ENCODE results near the gene SLC30A10. TPM values are rescaled to one million over a fixed set of nuclear protein-coding genes. Genes with fewer than 3 reads are reported as not detected.
"Not testable (repeated sequence)": the region's sequence is repeated elsewhere in the genome, so short reads cannot be mapped to it uniquely, and the experiment has no call there.

The SLC30A10 gene
- total RNA-seq, 1 experiment from 2014 or later, result 0.17 TPM

DNA sequence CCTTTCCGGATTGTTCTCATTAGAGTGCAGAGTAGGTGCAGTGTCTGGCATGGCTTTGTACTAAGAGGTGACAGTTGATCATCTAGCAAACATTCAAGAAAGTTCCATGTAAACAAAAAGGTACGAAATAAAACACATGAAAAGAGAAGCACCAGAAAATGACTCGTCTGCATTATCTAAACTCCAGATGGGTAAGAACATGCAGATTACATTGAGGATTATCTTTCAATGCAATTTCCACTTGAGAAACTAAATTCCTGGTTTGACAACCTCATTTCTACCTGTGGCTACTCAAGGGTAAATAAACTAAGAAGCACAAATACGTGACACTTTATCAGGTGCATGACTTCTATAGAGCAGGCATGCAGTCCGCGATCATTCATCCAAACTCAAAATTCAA is 17.6 kb downstream of the SLC30A10 start:
- Histone ChIP-seq H3K4me3 (ENCODE audit: insufficient read depth, low read depth, low read length) (no peak overlapping the region), H3K27me3 (ENCODE audit: control insufficient read depth, insufficient read depth, low read length) (no peaks in the 10 kb centered on the region), H3K36me3 (replicated peaks; ENCODE audit: control insufficient read depth, insufficient read depth, low read length) (no peaks in the 10 kb centered on the region)
- no peak for DNase-seq

DNA sequence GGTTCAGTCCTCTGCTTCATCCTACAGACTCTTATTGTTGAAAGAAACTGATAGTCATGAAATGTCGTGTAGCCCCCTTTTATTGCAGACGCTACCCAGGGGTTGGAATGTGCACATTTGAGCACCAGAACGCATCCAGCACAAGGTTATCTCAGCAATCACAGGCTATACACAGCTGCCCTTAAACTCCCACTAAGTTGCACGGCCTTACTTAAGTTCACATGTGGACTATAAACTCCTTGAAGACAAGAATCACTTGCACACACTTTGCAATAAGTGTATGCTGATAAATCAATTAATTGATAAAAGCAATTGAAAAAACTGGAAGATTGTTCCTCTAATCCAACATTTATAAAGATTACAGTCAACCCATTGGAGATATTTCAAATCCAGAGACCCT is 18.9 kb downstream of the SLC30A10 start:
- no peaks in the 10 kb centered on the region for H3K27me3 ChIP-seq (ENCODE audit: control insufficient read depth, insufficient read depth, low read length)
- no peak for DNase-seq
- no peaks in the 10 kb centered on the region for H3K36me3 ChIP-seq (replicated peaks; ENCODE audit: control insufficient read depth, insufficient read depth, low read length)
- no peak overlapping the region for H3K4me3 ChIP-seq (ENCODE audit: insufficient read depth, low read depth, low read length)

DNA sequence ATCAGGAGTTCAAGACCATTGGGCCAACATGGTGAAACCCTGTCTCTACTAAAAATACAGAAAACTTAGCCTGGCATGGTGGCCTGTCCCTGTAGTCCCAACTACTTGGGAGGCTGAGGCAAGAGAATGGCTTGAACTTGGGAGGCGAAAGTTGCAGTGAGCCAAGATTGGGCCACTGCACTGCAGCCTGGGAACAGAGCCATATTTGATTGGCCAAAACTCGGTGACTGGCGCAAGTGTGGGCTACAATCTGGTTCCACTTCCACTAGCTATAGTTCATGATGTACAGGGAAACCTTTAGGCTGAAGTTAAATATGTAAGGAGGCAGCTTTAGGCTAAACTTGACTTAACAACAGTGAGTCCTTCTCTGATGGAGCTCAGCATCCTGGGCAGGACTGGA is 20.2 kb downstream of the SLC30A10 start:
- Histone ChIP-seq H3K27me3 (ENCODE audit: control insufficient read depth, insufficient read depth, low read length) (no peaks in the 10 kb centered on the region), H3K4me3 (ENCODE audit: insufficient read depth, low read depth, low read length) (no peak overlapping the region), H3K36me3 (replicated peaks; ENCODE audit: control insufficient read depth, insufficient read depth, low read length) (no peaks in the 10 kb centered on the region)
- DNase-seq, result no peak

DNA sequence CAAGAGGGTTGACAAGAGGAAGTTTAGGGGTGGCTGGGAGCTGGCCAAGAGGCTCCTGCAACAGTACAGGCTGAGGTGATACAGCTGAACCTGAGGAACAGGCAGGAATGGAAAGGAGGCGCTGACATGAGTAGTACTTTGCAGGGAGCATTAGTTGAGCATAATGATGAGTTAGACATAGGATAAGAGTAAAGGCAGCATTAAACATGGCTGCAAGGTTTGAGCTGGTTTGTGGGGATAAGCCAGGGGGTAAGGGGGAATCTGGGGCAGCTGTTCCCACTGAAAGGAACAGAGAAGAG is 20.6 kb downstream of the SLC30A10 start:
- no peak for DNase-seq
- Histone ChIP-seq H3K4me3 (ENCODE audit: insufficient read depth, low read depth, low read length) (no peak overlapping the region), H3K27me3 (ENCODE audit: control insufficient read depth, insufficient read depth, low read length) (no peaks in the 10 kb centered on the region), H3K36me3 (replicated peaks; ENCODE audit: control insufficient read depth, insufficient read depth, low read length) (no peaks in the 10 kb centered on the region)

DNA sequence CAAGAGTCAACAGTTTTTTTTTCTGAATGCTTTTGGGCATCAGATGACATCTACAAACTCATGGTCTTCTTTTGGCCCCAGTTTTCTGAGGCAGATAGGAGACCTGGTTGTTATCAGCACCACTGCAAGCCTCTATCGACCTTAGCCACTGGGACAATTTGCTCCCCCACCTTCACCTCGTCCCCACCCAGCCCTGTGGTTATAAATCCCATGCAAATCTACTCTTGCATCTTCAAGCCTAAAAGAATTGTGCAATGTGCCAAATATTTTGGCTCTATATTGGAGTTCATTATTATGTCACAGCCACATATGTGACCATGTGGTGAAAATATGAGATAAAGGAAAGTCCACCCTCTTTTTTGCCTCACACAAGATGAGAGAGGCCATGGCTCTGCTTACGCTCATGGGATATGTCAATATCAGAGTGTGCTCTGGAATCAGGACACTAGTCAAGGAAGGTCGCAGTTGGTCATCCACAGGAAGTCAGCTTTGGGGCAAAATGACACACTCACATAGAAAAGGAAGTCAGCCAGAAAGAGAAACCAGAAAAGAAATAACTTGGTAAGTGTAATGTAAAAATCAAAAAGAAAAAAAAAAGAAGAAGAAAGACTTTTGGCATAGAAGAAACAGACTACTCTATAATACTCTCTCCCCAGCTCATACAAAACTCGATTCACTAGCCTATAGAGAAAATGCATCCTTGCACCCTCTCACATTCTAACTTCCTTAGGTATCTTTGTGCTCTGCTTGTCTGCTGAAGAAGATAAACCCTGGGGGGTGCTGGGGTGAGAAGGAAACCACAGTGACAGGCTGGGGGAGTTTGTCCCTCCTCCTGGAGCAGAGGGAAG is 21.2 kb downstream of the SLC30A10 start:
- H3K27me3 ChIP-seq (ENCODE audit: control insufficient read depth, insufficient read depth, low read length), result no peaks in the 10 kb centered on the region
- no peak for DNase-seq
- no peaks in the 10 kb centered on the region for H3K36me3 ChIP-seq (replicated peaks; ENCODE audit: control insufficient read depth, insufficient read depth, low read length)

DNA sequence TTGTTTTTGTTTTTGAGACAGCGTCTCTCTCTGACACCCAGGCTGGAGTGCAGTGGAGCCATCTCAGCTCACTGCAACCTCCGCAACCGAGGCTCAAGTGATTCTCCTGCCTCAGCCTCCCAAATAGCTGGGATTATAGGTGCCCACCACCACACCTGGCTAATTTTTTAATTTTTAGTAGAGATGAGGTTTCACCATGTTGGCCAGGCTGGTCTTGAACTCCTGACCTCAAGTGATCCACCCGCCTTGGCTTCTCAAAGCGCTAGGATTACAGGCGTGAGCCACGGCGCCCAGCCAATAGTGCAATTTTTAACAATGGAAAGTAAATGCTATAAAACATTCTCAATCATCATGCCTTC is 21.8 kb downstream of the SLC30A10 start:
- not testable (repeated sequence) for H3K4me3 ChIP-seq (ENCODE audit: insufficient read depth, low read depth, low read length); H3K27me3 ChIP-seq (ENCODE audit: control insufficient read depth, insufficient read depth, low read length); H3K36me3 ChIP-seq (replicated peaks; ENCODE audit: control insufficient read depth, insufficient read depth, low read length); DNase-seq

More for the DNA sequence above, 21.2 kb downstream of the SLC30A10 start:
- H3K4me3 ChIP-seq (ENCODE audit: insufficient read depth, low read depth, low read length), result no peak overlapping the region

DNA sequence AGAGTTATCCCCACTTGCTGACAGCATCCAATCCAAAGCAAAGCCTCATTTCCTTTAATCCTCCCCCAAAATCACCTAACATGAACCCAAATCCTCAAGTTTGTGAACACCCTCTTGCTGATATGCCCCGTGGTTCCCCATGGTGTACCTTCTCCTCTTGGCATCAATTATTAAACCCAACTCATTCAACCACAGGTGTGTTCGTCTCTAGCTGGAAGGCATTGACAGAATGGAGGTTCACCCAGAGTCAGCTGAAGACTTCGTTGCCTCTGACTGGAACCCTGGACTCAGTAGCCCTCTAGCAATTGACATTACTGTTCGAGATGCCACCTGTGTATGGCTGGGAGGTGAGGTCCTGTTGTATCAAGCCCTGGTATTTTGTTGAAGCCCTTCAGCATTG is 22.8 kb downstream of the SLC30A10 start:
- no peaks in the 10 kb centered on the region for H3K27me3 ChIP-seq (ENCODE audit: control insufficient read depth, insufficient read depth, low read length)
- DNase-seq, result no peak
- H3K36me3 ChIP-seq (replicated peaks; ENCODE audit: control insufficient read depth, insufficient read depth, low read length), result no peaks in the 10 kb centered on the region
- H3K4me3 ChIP-seq (ENCODE audit: insufficient read depth, low read depth, low read length), result no peak overlapping the region

DNA sequence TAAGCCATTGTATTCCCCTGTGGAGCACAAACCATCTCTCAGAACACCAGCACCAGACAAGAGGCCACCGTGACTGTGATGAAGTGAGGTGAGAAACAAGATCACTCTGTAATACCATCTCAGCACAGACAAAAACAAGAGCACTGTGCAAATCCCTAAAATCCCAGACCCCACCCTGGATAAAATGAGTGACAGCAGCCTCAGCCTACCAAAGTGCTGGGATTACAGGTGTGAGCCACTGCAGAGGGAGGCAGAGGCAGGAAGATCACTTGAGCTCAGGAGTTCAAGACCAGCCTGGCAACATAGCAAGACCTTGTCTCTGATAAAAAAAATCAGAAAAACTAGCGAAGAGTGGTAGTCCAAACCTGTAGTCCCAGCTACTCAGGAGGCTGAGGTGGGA is 23.4 kb downstream of the SLC30A10 start:
- DNase-seq, result no peak
- Histone ChIP-seq H3K4me3 (ENCODE audit: insufficient read depth, low read depth, low read length) (no peak overlapping the region), H3K27me3 (ENCODE audit: control insufficient read depth, insufficient read depth, low read length) (no peaks in the 10 kb centered on the region), H3K36me3 (replicated peaks; ENCODE audit: control insufficient read depth, insufficient read depth, low read length) (no peaks in the 10 kb centered on the region)

DNA sequence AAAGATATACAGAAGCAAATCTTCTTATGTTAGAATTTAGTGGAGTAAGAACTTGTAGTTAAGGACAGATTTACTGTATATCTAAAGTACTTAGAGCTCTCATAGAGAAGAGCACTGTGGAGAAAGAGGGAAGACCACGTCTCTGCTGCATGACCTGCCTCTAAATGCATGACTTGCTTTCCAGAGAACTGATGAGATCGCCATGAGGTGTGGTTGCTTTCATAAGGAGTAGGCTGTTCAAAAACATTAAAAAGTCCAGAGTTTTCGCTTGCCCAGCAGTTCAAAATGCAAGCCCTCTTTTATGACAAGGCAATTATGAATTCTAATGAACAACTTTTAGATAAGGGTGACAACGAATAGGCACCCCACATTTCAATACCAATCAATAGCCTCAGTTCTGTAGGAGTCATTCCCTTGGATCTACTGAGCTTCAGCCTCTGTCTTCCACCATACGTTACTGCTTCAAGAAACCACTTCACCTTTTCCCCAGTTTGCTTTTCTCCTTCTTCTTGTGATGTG is 24.9 kb downstream of the SLC30A10 start:
- DNase-seq, result no peak
- H3K4me3 ChIP-seq (ENCODE audit: insufficient read depth, low read depth, low read length), result no peak overlapping the region
- H3K27me3 ChIP-seq (ENCODE audit: control insufficient read depth, insufficient read depth, low read length), result no peaks in the 10 kb centered on the region
- no peaks in the 10 kb centered on the region for H3K36me3 ChIP-seq (replicated peaks; ENCODE audit: control insufficient read depth, insufficient read depth, low read length)

DNA sequence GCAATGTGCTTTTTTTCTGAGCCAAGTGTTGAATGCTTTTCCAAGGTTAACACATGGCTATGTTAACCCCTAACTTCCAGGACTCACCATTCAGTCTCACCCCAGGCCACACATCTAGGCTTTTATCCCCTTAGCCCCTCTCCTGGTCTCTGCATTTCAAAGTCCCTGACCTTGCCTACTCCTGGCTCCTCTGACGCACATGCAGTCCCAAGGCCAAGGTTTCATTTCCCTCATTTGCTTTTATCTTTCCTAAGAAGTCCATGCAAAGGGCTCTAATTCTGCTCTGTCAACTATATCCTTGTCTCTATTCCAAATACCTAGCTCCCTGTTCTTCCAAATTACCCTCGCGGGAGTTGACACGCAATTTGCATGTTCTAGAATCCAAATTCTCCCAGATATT is 25.4 kb downstream of the SLC30A10 start:
- Histone ChIP-seq H3K36me3 (replicated peaks; ENCODE audit: control insufficient read depth, insufficient read depth, low read length) (no peaks in the 10 kb centered on the region), H3K27me3 (ENCODE audit: control insufficient read depth, insufficient read depth, low read length) (no peaks in the 10 kb centered on the region), H3K4me3 (ENCODE audit: insufficient read depth, low read depth, low read length) (no peak overlapping the region)
- DNase-seq, result no peak

DNA sequence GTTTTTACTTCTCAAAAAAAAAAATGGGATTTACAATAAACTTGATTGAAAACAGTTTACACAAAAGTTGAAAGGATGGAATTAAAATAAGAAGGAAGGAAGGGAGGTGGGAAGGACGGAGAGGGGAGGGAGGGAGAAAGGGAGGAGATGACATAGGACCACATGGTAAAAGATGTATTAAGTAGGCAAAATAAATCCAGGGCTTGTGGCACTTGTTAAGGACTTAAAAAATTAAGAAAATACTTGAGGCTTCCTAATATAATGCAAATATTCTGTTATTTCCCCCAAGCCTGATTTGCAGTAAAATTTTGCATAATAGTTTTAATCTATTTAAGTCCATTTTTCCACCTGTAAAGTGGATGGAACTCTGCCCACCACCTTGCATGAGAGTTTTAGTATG is 27.5 kb downstream of the SLC30A10 start:
- no peak for DNase-seq
- no peaks in the 10 kb centered on the region for H3K27me3 ChIP-seq (ENCODE audit: control insufficient read depth, insufficient read depth, low read length)
- H3K36me3 ChIP-seq (replicated peaks; ENCODE audit: control insufficient read depth, insufficient read depth, low read length), result no peaks in the 10 kb centered on the region
- H3K4me3 ChIP-seq (ENCODE audit: insufficient read depth, low read depth, low read length), result no peak overlapping the region

DNA sequence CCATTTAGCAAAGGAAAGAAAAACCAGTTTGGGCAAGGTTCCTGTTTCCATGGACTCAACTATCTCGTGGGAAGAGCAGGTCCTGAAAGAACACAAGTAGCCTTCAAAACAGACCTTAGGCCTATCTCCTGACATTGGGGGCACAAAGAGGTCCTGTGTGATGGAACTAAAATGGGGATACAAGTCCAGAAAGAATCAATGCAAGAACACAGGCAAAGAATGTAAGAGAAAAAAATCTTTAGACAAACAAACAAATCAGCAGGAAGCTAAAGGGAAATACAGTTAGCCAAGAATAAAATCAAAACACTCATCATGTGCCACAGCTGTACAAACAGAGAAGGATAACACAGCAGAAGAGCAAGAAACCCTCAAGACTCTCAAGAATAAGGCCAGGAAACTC is 28.2 kb downstream of the SLC30A10 start:
- DNase-seq, result no peak
- Histone ChIP-seq H3K27me3 (ENCODE audit: control insufficient read depth, insufficient read depth, low read length) (no peaks in the 10 kb centered on the region), H3K4me3 (ENCODE audit: insufficient read depth, low read depth, low read length) (no peak overlapping the region), H3K36me3 (replicated peaks; ENCODE audit: control insufficient read depth, insufficient read depth, low read length) (no peaks in the 10 kb centered on the region)

DNA sequence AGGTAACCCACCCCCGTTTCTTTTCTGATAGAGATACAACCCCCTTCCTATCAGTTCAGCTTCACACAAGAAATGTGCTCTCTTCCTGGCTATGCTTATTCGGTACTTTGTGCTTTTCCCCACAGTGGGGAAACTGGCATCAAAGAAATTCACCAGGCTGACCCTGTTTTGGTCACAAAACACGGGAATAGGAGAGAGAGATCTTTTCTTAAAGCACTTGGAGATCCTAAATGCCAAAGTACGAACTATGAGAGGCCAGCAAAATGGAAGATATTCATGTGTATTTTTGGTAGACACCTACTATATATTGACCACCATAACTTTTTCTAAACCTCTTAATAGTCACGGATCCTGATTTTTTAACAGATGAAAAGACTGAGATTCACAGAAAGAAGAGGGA is 30.0 kb downstream of the SLC30A10 start:
- Histone ChIP-seq H3K36me3 (replicated peaks; ENCODE audit: control insufficient read depth, insufficient read depth, low read length) (no peaks in the 10 kb centered on the region), H3K4me3 (ENCODE audit: insufficient read depth, low read depth, low read length) (no peak overlapping the region), H3K27me3 (ENCODE audit: control insufficient read depth, insufficient read depth, low read length) (no peaks in the 10 kb centered on the region)
- DNase-seq, result no peak

DNA sequence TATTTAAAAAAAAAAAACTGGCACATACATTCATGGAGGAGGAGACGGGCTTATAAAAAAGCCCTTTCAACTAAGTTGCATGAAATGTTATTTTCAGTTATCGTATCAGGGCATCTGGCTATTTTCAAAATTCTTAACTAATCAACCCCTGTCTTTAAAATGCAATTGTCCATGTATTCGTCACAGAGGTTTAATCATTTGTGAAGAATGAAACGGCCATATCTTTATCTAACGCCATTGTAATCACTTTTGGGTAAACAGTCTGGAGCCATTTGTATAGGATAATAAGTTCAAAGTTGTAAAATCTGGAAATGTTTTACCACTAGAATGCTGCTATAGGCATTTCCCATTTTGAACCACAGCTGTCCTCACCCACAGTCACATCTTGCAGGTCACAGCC is 30.4 kb downstream of the SLC30A10 start:
- Histone ChIP-seq H3K27me3 (ENCODE audit: control insufficient read depth, insufficient read depth, low read length) (no peaks in the 10 kb centered on the region), H3K36me3 (replicated peaks; ENCODE audit: control insufficient read depth, insufficient read depth, low read length) (no peaks in the 10 kb centered on the region), H3K4me3 (ENCODE audit: insufficient read depth, low read depth, low read length) (no peak overlapping the region)
- no peak for DNase-seq

DNA sequence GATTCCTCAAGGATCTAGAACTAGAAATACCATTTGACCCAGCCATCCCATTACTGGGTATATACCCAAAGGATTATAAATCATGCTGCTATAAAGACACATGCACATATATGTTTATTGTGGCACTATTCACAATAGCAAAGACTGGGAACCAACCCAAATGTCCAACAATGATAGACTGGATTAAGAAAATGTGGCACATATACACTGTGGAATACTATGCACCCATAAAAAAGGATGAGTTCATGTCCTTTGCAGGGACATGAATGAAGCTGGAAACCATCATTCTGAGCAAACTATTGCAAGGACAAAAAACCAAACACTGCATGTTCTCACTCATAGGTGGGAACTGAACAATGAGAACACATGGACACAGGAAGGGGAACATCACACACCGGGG is 36.1 kb downstream of the SLC30A10 start:
- H3K4me3 ChIP-seq (ENCODE audit: insufficient read depth, low read depth, low read length); H3K27me3 ChIP-seq (ENCODE audit: control insufficient read depth, insufficient read depth, low read length); DNase-seq; H3K36me3 ChIP-seq (replicated peaks; ENCODE audit: control insufficient read depth, insufficient read depth, low read length): not testable (repeated sequence)

DNA sequence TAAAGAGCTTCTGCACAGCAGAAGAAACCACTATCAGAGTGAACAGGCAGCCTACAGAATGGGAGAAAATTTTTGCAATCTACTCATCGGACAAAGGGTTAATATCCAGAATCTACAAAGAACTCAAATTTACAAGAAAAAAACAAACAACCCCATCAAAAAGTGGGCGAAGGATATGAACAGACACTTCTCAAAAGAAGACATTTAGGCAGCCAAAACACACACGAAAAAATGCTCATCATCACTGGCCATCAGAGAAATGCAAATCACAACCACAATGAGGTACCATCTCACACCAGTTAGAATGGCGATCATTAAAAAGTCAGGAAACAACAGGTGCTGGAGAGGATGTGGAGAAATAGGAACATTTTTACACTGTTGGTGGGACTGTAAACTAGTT is 36.5 kb downstream of the SLC30A10 start:
- H3K4me3 ChIP-seq (ENCODE audit: insufficient read depth, low read depth, low read length); H3K36me3 ChIP-seq (replicated peaks; ENCODE audit: control insufficient read depth, insufficient read depth, low read length); H3K27me3 ChIP-seq (ENCODE audit: control insufficient read depth, insufficient read depth, low read length); DNase-seq: not testable (repeated sequence)

All from H7 (cell line).